Stimulated activated CD4-positive, alpha-beta T cell treated with anti-CD3 and anti-CD28 coated beads, TNF-alpha, amount 100 ng/mL, for 1 hour (primary cell): ENCODE results near the gene PTRHD1.
A peak's percentile ranks its signal among the peaks of the same experiment; 100 is the strongest.
"Not testable (repeated sequence)": the region's sequence is repeated elsewhere in the genome, so short reads cannot be mapped to it uniquely, and the experiment has no call there.

Experiments used
- DNase-seq, 3 donors: peaks; one replicate each; pipeline ENCODE4 v3.0.0-alpha.2; 2020; ENCODE audit warnings: low read depth in 3 of 3, low spot score in 1 of 3

The PTRHD1 gene

DNA sequence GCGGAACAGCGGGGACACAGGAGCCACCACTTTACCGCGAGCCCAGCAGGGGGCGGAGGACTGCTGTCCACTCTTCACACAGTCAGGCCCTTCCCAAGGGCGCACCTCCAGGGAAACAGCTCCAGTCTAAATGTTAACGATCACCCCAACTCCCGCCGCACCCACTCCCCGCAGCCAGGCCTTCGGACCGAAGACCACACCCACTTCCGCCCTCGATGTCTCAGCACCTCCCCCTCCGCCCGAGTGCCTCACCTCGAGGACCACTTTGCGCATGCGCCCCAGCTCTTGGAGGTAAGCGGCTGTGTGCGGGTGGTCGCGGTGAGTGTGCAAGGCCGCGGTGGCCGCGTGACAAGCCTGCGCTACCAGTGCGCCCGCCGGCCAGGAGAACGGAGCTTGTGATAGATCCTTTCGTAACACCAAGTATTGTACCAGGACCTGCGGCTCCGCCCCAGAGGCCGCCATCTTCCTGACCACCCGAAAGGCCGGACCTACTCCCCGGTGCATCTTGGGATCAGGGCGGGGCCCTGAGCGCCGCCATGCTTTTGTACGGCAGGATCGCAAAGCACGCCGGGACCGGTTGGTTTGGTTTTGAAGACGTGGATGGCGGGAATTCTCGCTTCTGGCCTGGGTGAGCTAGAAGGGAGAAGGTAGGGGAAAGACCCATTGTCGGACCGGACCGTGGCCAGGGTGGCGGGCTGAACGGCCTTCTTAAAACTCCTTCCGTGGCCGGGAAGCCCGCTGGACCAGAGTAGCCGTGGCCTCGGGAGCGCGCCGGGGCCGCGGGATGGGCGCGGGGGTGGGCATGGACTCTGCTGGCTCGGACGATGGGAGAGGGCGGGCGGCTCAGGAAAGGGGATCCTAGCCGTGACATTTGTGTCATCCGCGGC is at the start of gene PTRHD1, which contains the start of gene CENPO:
PTRHD1 (minus strand) TSS at position 518 of the 887 bp plus-strand sequence; CDS start at position 504, 14 bp downstream.
CENPO (plus strand) TSS at position 552 of the 887 bp plus-strand sequence. CDS start 495 bp downstream, outside the sequence.
- peak; percentile 85 to 88 (median 88) for DNase-seq

GRCh38 chr2:24842081-24843050 is 49.2 kb upstream of the PTRHD1 start:
- DNase-seq: no peak

DNA sequence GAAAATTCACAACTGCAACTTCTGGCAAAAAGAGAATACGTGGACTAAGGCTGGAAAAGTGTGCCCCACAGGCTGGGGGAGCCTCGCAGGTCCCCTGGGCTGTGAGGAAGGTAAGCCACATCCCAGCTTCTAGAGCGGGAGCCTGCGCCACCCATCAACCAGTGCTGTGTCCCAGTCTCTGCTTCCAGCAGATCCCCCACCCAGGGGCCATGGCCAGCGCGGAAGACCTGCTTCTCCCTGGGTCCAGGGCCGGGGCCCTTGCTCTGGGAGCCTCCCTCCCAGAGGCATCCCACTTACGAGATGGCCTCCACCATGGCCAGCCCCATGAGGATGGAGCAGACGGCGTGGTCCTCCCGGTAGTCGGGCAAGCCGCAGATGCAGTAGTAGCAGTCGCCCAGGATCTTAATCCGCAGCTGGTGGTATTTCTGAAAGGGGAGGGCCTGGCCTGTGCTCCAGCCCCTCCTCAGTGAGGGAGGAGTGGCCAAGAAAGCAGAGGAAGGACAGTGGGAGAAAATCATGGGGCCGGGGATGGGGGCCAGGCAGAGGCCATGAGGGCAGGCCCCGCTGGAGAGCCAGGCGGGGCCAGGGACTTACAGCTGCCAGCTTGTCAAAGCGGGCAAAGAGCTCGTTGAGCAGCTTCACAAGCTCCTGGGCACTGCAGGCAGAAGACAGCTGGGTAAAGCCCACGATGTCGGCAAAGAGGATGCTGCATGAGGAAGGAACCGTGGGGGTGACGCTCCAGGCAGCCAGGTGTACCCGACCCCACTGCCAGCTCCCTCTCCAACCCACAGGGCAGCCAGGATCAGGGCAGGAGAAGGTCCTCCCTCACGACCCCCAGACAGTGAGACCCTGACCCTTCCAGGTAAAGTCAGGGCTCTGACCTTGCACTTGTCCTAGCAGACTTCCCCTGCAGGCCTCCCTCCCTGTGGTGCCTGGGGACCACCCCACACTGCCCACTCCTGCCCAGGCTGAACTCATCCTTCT is 48.1 kb upstream of the PTRHD1 start:
- DNase-seq: no peak

DNA sequence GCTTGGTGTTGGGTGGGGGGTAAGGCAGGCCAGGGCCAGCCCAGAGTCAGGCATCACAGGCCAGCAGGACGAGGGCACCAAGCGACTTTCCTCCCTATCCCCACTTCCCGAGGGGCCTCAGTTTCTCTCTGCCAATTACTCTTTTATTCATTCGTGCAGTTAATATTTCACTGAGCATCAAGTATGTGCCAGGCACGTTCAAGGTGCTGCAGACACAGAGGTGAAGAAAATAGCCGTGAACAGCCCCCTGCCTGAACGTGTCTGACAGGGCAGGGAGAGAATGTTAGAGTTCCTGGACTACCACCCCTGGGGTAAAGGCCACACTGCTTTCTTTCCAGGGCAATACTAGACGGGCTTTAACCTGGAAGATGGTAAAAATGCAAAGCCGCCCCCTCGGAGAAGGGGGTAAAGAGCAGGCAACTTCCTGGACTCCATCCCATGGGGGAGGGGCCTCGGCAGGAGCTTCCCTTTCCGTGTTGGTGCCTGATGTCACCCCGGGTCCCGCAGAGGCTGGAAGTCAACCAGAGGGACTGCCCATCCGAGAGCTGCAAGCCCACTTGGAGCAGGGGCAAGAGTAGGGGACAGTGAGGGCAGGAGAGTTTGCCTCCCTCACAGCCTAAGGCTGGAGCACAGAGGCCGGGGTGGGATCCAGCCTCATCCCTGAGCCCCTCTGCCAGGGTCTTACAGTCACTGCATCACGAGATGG is 47.1 kb upstream of the PTRHD1 start:
- no peak for DNase-seq

DNA sequence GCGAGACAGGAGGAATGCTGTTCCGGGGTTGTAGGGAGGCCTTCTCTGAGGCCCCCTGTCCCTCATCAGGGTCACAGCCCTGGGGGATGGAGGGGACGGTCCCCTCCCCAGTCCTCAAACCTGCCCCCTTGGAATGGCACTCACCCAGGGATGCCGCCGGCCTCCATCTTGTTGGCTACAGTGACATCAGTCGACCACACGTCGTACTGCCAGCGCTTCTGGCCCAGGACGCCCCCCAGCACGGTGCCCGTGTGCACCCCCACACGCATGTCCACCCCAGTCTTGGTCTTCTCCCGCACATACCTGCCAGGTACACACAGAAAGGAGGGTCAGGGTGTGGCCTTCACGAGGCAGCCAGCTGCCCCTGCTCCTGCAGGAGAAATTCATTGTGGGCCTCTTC is 46.5 kb upstream of the PTRHD1 start:
- DNase-seq: no peak

- DNase-seq: no peak
These were observed 45.4 kb upstream of the PTRHD1 start for GRCh38 chr2:24838541-24838940.

DNA sequence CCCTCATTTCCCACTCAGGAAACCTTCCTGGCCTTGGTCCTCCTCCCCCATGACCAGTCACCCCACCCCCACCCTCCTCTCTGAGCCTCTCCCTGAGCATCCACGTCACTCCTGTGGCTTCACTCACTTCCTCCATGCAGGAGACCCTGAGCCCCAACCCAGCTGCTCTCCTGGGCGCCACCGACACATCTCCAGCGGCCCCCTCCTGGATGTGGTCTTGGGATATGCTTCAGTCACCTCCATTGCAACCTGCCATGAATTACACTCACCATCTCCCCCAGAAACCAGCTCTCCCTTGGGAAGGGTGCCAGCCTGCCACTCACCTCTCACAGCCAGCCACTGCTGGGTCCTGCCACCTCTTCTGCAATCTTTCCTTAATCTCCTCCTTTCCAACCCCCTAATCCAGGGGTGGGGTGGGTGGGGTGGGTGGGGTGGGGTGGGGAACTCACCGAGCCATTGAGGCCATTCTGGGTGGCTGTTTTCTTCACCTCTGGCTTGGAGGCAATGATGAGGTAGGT is 44.9 kb upstream of the PTRHD1 start:
- DNase-seq: no peak

DNA sequence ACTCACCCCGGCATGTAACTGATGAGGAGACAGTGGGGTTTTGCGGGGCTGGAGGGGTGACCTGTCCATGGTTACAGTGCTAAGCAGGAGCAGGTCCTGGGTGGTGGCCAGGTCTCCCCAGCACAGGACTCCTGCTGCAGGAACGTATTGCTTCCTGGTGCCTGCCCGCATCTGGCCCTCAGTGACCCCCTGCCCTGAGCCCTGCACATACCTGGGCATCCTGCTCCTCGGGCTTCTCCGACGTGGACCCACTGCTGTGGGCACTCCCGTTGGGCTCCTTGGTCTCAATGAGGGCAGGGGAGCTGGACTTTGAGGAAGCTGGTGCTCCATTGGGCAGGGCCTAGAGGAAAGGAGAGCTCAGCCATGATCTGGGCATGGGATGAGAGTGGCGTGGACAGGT is 43.5 kb upstream of the PTRHD1 start:
- no peak for DNase-seq

DNA sequence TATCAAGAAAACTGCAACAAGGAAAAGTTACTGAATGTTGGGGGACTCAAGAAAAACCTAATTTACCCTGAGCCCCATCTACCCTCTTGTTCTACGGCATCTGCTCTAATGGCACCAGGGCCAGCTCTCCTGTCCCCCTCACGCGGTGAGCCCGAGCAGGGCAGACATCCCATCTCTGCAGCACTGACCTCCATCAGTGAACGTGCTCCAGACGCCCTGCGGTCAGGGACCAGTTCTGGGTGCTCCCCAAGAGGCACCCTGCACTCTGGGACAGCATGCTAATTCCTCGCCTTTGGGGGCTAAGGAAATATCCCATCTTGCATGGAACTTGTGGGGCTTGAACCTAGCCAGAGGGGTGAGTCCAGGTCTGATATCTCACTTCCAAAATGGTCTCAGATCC is 43.0 kb upstream of the PTRHD1 start:
- DNase-seq: no peak

DNA sequence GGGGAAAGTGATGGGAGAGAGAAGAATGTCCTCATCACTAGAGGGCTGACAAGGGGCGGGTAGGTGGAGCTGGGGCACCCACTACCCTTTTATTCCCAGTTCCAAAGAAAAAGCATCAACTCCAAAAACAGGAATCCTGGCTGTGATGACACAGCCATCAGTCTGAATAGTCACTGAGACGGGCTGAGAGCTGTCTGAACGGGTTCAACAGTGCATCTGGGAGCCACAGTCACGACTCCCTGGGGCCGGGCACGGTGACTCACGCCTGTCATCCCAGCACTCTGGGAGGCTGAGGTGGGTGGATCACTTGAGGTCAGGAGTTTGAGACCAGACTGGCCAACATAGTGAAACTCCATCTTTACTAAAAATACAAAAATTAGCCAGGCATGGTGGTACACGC is 42.2 kb upstream of the PTRHD1 start:
- DNase-seq: not testable (repeated sequence)

- no peak for DNase-seq
These were observed 41.7 kb upstream of the PTRHD1 start for GRCh38 chr2:24834733-24835395.

DNA sequence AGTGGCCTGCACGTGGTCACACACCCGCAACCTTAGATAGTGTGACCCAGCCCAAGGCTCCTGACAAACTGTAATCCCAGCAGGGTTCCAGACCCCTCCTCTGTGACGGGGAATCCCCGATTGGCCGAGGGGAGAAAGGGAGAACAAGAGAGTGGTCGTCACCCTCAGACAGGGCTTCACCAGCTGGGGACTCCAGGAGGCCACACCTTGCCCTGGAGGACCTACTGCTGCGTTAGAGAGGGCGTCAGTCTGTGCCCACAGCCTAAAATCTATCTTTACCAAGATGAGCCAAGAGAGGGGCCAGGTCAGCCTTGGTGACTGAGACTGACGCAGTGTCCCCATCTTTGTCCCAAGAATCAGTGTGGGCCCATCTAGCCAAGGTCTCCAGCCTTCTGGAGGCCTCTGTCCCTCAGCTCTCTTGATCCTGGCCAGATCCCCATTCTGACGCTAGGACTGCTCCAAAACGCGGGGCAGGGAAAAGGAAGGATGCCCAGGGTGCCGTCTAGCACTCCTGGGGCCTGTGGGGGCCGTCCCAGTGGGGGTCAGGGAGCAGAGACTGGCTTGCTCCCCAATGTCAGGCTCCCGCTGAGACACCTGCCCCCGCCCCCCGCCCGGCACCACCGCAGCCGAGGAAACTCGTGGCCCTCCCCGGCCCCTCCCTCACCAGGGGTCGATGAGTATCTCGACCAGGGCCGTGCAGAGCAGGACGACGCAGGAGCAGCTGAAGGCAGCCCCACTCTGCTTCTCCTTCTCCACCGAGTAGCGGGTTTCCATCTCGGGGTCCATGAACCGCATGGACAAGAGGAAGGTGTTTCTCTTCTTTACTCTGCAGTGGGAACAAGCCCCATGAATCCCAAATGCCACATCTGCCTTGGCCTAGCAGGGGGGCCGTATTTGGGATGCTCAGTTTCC is 40.9 kb upstream of the PTRHD1 start:
- DNase-seq: no peak

DNA sequence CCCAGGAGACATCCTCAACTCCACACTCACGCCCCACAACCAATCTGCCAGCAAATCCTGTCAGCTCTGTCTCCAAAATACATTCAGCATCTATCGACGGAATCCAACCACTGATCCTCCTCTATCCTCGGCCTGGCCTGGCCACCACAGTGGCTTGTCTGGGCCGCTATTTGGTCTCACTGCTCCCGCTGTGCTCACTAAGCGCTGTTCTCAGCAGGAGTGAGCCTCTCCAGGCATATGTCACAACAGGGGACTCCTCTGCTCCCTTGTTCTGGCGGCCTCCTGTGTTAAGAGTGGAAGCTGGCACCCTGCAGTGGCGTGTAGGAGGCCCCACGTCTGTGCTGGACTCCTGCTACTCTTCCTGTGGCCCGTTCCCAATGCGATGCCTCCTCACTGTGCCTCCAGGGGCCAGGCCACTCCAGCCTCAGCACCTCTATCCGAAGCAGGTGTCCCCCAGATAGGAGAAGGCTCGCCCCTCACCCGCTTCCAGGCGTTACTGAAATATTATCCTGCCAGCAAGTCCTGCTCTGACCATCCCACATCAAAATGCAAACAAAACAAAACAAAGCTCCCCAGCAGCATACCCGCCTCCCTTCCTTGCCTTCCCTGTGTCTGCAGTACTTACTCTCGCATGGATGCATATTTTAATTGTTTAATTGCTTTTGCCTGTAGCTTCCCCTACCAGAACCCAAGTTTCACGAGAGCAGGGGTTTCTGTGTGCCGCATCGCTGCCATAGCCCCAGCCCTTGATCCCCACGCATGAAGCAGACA is 39.9 kb upstream of the PTRHD1 start:
- DNase-seq: no peak

- no peak for DNase-seq
These were observed 39.3 kb upstream of the PTRHD1 start for GRCh38 chr2:24832521-24832920.

- DNase-seq: no peak
These were observed 38.9 kb upstream of the PTRHD1 start for GRCh38 chr2:24832073-24832461.

DNA sequence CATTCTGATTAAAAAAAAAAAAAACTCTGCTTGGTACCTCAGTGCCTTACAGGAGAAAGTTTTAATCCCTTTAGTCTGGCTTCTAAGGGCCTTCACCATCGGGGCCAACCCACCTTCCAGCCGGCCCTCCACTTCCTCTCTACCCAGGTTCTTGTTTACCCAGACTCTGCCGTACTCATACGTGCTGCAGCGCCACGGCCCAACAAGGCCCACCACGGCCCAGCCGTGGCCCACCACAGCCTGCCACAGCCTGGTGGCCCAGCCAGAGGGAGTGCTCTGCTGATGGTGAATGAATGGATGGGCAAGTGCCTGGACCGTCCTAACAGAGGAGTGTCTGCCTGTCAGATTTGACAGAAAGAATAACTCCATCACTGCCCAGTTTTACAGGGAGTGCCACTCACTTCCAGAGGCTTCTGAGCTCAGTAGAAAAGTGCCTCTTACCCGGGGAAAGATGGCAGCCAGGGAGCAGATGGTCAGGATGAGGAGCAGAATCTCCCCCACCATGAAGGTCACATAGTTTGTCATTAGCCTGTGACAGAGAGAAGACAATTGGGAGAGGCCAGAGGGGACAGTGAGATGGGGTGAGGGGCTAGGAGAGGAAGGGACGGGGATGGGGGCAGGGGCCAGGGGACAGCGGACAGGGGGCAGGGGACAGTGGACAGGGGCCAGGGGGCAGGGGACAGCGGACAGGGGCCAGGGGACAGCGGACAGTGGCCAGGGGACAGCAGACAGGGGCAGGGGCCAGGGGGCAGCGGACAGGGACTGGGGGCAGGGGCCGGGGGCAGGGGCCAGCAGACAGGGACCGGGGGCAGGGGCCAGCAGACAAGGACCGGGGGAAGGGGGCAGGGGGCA is 38.3 kb upstream of the PTRHD1 start:
- no peak for DNase-seq
